HG03280 (cell line): ENCODE results near the gene MRPS34.
A peak's percentile ranks its signal among the peaks of the same experiment; 100 is the strongest.

ENCODE experiments used
- ATAC-seq: cut with Tn5 transposase; IDR thresholded peaks from one replicate; pipeline ENCODE4 v1.9.1; 2021; ENCODE audit warnings: mild to moderate bottlenecking, moderate library complexity; ENCODE audit not compliant: unreplicated experiment

Gene MRPS34

DNA sequence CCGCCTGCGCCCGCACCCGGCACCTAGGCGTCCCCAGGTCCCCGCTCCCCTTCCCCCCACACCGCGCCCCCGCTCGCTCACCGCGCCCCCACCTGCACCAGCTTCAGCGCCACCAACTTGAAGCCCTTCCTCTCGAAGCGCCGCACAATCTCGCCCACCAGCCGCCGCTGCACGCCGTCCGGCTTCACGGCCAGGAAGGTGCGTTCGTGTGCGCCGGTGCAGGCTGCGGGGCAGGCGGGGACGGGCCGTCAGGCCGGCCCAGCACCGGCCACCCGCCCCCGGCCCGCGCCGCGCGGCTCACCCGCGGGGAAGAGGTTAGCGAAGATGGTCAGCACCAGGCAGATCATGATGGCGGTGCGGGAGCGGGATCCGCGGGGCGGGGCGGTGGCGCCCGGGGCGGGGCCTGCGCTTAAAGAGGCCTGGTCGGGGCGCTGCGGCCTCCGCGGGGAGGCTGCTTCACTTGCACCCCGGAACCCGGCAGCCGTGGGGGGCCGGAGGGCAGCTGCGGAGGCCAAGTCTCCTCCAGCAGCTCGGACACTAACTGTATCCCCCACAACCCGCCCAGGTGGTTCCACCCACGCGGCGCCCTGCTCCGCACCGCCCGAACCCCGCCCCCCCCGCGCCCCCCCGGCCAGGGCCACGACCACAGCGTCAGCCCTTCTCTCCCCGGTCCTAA is 1.6 kb downstream of the MRPS34 start, which contains the start of gene NME3:
Gene NME3 (minus strand): TSS at position 356 of the 676 bp plus-strand sequence. CDS start 9 bp downstream, at position 347.
- ATAC-seq, result peak; percentile 31

DNA sequence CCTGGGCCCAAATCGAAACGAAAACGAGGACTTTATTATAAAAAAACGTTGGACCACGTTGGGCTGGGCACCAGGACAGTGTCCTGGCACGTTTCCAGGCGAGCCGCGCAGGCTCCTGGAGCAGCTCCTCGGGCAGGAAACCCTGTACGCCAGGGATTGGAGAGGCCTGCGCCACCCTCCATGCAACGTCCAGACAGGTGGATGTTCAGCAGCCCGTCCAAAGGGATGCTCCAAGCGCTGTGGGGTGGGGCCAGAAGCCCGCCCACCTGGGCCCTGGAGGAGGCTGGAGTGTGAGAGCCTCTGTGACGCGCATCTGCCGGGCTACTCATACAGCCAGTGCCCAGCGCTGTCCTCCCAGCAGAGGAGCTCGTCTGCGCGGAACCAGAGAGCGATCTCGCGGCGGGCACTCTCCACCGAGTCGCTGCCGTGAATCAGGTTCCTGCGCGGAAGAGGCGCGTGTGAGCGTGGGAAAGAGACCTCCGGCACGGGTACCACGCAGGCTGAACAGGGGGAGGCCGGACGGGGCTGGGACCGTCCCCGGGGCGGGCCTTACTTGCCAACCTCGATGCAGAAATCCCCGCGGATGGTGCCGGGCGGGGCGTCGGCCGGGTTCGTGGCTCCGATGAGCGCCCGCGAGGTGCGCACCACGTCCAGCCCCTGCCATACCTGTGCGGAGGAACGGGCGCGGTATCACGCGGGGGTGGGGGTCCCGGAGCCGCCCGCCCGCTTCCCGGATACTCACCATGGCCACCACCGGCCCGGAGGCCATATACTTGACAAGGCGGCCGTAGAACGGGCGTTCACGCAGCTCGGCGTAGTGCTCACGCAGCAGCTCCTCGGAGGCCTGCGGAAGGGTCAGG is 2.4 kb downstream of the MRPS34 start:
- ATAC-seq, result no peak

- no peak for ATAC-seq
Observed at GRCh38 chr16:1769402-1770300, 3.3 kb downstream of the MRPS34 start.

DNA sequence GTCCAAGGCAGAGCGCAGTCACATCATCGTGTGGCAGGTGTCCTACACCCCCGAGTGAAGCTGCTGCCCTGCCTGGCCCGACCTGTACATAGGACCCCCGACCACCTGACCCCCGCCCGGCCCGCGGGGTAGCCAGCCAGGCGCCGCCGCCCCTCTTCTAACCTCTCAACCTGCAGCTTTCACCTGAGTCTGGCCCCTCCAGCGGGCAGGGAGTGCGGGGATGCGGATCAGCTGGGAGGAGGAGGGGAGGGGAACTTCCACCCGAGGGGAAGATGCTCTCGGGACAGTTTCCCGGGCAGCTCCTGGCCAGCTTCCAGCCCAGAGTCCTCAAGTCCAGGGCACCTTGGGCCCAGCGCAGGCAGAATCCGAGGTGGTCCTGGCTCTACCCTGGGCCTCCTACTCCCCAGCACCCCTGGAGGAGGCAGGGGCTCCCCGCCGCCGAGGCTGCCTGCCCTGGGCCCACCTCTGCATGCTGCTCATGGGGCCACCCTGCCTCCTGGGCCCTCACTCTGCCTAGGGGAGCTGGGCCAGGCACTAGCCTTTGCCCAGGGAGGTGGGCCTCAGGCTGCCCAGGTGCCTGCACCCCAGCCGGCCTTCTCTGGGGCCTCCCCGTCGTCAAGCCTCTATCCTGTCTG is 4.0 kb downstream of the MRPS34 start:
- no peak for ATAC-seq

GRCh38 chr16:1768061-1768766 is 4.7 kb downstream of the MRPS34 start:
- no peak for ATAC-seq

GRCh38 chr16:1767116-1767994 is 5.6 kb downstream of the MRPS34 start:
- no peak for ATAC-seq

DNA sequence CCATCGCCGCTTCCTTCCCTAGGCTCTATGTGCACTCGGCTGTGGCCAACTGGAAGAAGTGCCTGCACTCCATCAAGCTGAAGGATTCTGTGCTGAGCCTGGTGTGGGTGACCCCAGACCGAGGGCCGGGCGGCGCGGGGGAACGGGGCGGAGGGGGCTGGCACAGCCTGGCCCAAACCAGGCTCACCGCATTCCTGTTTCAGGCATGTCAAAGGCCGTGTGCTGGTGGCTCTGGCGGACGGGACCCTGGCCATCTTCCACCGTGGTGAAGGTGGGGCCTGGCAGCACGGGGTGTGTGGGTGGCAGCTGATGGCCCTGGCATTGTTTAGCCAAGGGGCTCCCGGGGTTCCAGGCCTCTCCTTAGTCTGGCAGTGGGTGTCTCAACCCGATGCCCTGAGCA is 6.2 kb downstream of the MRPS34 start:
- no peak for ATAC-seq

DNA sequence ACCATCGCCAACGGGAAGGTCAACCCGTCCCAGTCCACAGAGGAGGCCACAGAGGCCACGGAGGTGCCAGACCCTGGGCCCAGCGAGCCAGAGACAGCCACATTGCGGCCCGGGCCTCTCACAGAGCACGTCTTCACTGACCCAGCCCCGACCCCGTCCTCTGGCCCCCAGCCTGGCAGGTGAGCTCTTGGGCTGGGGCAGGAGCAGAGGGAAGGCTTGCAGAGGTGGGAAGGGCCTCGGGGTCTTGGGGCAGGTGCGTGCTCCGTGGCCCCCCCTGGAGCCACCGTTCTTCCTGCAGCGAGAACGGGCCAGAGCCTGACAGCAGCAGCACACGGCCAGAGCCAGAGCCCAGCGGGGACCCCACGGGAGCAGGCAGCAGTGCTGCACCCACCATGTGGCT is 6.7 kb downstream of the MRPS34 start:
- ATAC-seq, result no peak

- no peak for ATAC-seq
Observed at GRCh38 chr16:1765826-1766225, 7.1 kb downstream of the MRPS34 start.

GRCh38 chr16:1764971-1765370 is 8.0 kb downstream of the MRPS34 start:
- ATAC-seq, result no peak

GRCh38 chr16:1763521-1764511 is 9.1 kb downstream of the MRPS34 start:
- no peak for ATAC-seq

GRCh38 chr16:1762879-1763520 is 9.9 kb downstream of the MRPS34 start:
- ATAC-seq, result no peak

GRCh38 chr16:1762196-1762878 is 10.6 kb downstream of the MRPS34 start:
- ATAC-seq, result no peak

GRCh38 chr16:1761751-1762150 is 11.2 kb downstream of the MRPS34 start:
- no peak for ATAC-seq

DNA sequence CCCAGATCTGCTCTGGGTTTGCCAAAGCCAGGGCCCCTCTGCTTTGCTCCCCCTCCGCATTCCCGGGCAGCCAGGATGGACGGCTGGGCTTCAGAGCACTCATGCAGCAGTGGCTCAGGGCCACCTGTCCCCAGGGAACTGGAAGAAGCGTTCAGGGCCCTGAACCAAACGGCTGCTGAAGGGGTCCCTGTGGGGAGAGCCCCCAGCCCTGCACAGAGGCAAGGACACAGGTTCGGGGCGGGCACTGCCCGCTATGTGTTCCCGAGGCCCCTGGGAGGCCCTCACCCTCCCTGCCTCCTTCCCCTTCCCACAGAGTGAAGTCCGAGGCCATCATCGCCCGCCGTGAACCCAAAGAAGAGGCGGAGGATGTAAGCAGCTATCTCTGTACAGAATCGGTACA is 12.0 kb downstream of the MRPS34 start:
- no peak for ATAC-seq

GRCh38 chr16:1759511-1759910 is 13.4 kb downstream of the MRPS34 start:
- no peak for ATAC-seq

- no peak for ATAC-seq
Observed at GRCh38 chr16:1758923-1759322, 14.0 kb downstream of the MRPS34 start.
